HG03378 (cell line): ENCODE results near the gene PTPRJ.
"Not testable (repeated sequence)": the region's sequence is repeated elsewhere in the genome, so short reads cannot be mapped to it uniquely, and the experiment has no call there.

Source experiments
- ATAC-seq: cut with Tn5 transposase; IDR thresholded peaks from one replicate; pipeline ENCODE4 v1.9.1; 2021; ENCODE audit warnings: mild to moderate bottlenecking, moderate library complexity; ENCODE audit not compliant: unreplicated experiment

Gene PTPRJ

GRCh38 chr11:48184452-48184851, 204.1 kb downstream of the PTPRJ start:
- ATAC-seq: no peak

DNA sequence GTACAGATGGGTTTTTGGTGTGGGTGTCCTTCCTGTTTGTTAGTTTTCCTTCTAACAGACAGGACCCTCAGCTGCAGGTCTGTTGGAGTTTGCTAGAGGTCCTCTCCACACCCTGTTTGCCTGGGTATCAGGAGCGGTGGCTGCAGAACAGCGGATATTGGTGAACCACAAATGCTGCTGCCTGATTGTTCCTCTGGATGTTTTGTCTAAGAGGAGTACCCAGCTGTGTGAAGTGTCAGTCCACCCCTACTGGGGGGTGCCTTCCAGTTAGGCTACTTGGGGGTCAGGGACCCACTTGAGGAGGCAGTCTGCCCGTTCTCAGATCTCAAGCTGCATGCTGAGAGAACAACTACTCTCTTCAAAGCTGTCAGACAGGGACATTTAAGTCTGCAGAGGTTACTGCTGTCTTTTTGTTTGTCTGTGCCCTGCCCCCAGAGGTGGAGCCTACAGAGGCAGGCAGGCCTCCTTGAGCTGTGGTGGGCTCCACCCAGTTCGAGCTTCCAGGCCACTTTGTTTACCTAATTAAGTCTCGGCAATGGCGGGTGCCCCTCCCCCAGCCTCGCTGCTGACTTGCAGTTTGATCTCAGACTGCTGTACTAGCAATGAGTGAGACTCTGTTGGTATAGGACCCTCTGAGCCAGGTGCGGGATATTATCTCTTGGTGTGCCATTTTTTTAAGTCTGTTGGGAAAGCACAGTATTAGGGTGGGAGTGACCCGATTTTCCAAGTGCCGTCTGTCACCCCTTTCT, 210.7 kb downstream of the PTPRJ start:
- ATAC-seq: not testable (repeated sequence)

DNA sequence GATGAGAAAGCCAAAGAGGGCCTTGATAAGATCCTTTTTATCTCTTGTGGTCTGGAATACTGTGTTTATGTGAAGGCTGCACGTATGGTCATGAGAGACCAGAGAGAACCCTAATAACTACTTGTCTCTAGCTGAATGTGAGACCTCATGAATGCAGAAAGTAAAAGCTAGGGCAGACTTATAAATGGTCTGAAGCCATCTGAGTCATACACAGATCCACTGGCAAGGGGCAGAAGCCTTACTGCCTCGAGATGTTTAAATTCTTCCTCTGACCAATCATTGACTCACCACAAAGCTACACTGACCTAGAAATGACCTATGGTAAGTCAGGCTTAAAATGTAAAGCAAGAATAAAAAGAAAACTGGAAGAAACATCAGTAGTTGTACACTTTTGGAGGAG, 213.5 kb downstream of the PTPRJ start:
- ATAC-seq: no peak

DNA sequence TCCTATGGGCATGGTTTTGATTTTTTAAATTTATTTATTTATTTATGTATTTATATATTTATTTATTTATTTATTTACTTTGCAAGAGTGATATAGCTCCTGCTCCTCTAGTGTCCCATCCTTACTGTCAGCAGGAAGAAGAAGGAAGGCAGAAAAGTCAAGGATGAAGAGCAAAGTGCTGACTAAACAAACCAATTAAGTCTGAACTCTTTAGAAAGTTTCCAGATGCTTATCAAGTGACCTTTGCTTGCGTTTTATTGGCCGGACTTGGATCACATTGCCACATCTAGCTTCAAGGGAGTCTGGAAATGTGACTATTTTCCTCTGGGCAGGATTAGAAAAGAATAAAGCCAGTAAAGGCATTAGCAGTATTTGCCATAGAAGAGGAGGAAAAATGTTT, 227.5 kb downstream of the PTPRJ start:
- ATAC-seq: no peak

- no peak for ATAC-seq
Observed at GRCh38 chr11:48210052-48210451, 229.7 kb downstream of the PTPRJ start.

DNA sequence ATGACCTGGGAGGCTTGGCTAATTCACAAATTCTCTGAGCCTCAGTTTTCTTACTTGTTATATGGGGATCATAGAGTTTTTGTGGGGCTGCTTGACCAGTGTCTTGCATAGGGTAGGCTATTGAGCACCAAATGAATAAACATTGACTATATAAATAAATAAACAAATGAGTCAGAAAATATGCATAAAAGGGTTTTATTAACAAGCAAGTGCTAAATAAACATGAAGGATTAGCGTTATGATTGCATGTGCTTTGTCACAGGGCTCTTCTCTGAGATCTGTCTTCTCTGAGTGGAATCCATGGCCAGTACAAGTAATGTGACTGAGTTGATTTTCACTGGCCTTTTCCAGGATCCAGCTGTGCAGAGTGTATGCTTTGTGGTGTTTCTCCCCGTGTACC, 236.2 kb downstream of the PTPRJ start, which contains the start of gene OR4B1:
Gene OR4B1 (plus strand): TSS at position 301 of the 400 bp plus-strand sequence. CDS start 0 bp downstream, at position 301.
- ATAC-seq: no peak
